HepG2 (cell line): ENCODE results near the gene AKAP9. TPM values are rescaled to one million over a fixed set of nuclear protein-coding genes. Genes with fewer than 3 reads are reported as not detected.
A peak's percentile ranks its signal among the peaks of the same experiment; 100 is the strongest.

Source experiments
- ATF1 ChIP-seq: IDR thresholded peaks from 2 replicates; pipeline ENCODE4 v1.6.1; 2016; ENCODE audit warnings: mild to moderate bottlenecking, control low read depth
- CEBPG ChIP-seq: IDR thresholded peaks from 2 replicates; pipeline ENCODE4 v1.6.1; 2016
- FOXO1 ChIP-seq: sonication (generic); formaldehyde crosslinking; IDR thresholded peaks from 2 replicates; pipeline ENCODE4 v1.4.0; 2020; ENCODE audit warnings: missing genetic modification reagents
- HDAC1 ChIP-seq: sonication (generic); formaldehyde crosslinking; IDR thresholded peaks from 2 replicates; pipeline ENCODE4 v1.5.1; 2020; ENCODE audit warnings: mild to moderate bottlenecking, missing genetic modification reagents
- NR3C1 ChIP-seq: sonication (generic); formaldehyde crosslinking; IDR thresholded peaks from 2 replicates; pipeline ENCODE4 v1.4.0; 2020; ENCODE audit warnings: missing genetic modification reagents
- PAWR ChIP-seq: sonication (generic); formaldehyde crosslinking; IDR thresholded peaks from 2 replicates; pipeline ENCODE4 v1.4.0; 2020; ENCODE audit warnings: missing genetic modification reagents, mild to moderate bottlenecking, borderline replicate concordance
- PTBP1 ChIP-seq: fragments of 200-400 bp; formaldehyde crosslinking; IDR thresholded peaks from 2 replicates; pipeline ENCODE4 v1.6.1; 2018; ENCODE audit warnings: low read length, low read depth; ENCODE audit not compliant: poor library complexity, severe bottlenecking
- SRSF4 ChIP-seq: fragments of 200-400 bp; formaldehyde crosslinking; IDR thresholded peaks from one replicate; pipeline ENCODE4 v1.6.1; 2018; ENCODE audit warnings: mild to moderate bottlenecking, low read depth, low read length, moderate library complexity; ENCODE audit not compliant: poor library complexity, severe bottlenecking
- ZNF790 ChIP-seq: sonication (generic); formaldehyde crosslinking; IDR thresholded peaks from 2 replicates; pipeline ENCODE4 v1.8.0; 2022; ENCODE audit warnings: missing genetic modification reagents, mild to moderate bottlenecking, borderline replicate concordance
- ZSCAN30 ChIP-seq: sonication (generic); formaldehyde crosslinking; IDR thresholded peaks from 2 replicates; pipeline ENCODE4 v1.5.0; 2020; ENCODE audit warnings: mild to moderate bottlenecking, missing genetic modification reagents
- ZZZ3 ChIP-seq: sonication (generic); formaldehyde crosslinking; IDR thresholded peaks from 2 replicates; pipeline ENCODE4 v1.4.0; 2020; ENCODE audit warnings: missing genetic modification reagents, mild to moderate bottlenecking, borderline replicate concordance
- polyA plus RNA-seq, 8 experiments: library from polyadenylated mRNA; depleted of rRNA in 3 of 8; stranded (reverse) in 7 of 8; unstranded in 1 of 8; fragments of >200 nt; fragmentation: Illumina TruSeq in 4 of 8; extraction: Trizol in 4 of 8; gene quantifications; 2 replicates each; pipeline versions ENCODE4 v1.2.1 to v1.2.3, GENCODE V29; 2011 to 2016; ENCODE audit warnings: low read depth in 4 of 8, missing spikeins in 1 of 8, mixed read lengths in 1 of 8; ENCODE audit not compliant: insufficient read depth in 1 of 8
- total RNA-seq, 5 experiments: library from RNA; depleted of rRNA; stranded (reverse); fragments of >200 nt; fragmentation: Illumina TruSeq; extraction: Trizol; gene quantifications; 2 replicates each; pipeline ENCODE4 v1.2.3, GENCODE V29; 2016; ENCODE audit warnings: low read depth in 1 of 5
- TF ChIP-seq, protein P1 (sequence below): sonication (generic); formaldehyde crosslinking; IDR thresholded peaks from 2 replicates; pipeline ENCODE4 v1.5.0; 2020; ENCODE audit warnings: missing genetic modification reagents
- TF ChIP-seq, protein P2 (sequence below), 2 experiments: sonication (generic) in 1 of 2; formaldehyde crosslinking in 1 of 2; IDR thresholded peaks; 2 replicates each; pipeline versions ENCODE4 v1.4.0 to v1.6.1; 2016 to 2020; ENCODE audit warnings: borderline replicate concordance in 1 of 2, low read depth in 1 of 2, mild to moderate bottlenecking in 1 of 2, missing genetic modification reagents in 1 of 2
- TF ChIP-seq, protein P3 (sequence below): sonication (generic); formaldehyde crosslinking; IDR thresholded peaks from 2 replicates; pipeline ENCODE4 v1.4.0; 2020; ENCODE audit warnings: missing genetic modification reagents, low read depth, mild to moderate bottlenecking, borderline replicate concordance
- TF ChIP-seq, protein P4 (sequence below): sonication (generic); formaldehyde crosslinking; IDR thresholded peaks from 2 replicates; pipeline ENCODE4 v1.4.0; 2020; ENCODE audit warnings: missing genetic modification reagents, borderline replicate concordance
- TF ChIP-seq, protein P5 (sequence below): conservative IDR thresholded peaks from 2 replicates; pipeline ENCODE4 v1.6.1; 2018; ENCODE audit warnings: missing genetic modification reagents

Gene AKAP9
- total and polyA plus RNA-seq, 2 of the 13 experiments (the other 11 are each of a cell fraction or from before 2014, with no cell fraction given), result 27.6 to 33.1 TPM

DNA sequence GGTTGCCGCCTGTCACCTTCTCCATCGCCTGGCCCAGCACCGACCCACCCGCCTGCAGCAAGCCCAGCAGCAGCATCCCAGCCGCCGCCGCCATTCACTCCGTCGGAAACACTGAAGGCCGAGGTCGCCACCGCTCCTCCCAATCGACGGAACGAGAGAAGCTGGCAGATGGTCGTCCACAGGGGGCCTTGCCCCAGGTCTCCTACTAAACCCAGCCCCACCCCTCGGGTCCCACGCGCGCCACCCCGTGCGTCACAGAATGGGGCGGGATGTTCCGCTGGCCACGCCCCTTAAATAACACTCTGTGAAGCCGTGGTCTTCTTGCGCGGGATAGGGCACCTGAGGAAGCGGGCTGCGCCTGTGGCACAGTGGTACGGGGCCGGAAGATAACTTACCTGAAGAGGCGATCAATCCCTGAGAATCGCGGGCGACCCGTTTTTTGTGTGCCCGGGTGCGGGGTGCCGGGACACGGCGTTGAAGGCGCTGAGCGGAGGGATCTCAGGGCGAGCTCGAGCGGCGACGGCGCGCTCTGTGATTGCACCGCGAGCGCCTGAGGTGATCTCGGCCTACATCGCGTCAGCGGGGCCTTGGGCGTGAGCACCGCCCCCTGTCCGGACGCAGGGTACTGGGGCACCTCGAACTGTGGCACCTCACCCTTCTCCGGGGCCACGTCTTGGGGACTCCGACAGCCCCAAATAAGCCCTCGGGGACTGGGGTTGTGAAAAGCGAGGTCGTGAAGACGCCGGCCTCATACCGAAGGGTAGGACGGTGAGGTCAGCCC, 193.8 kb downstream of the AKAP9 start, which contains the start of gene CYP51A1 (continued):
- TF ChIP-seq, protein P1, sequence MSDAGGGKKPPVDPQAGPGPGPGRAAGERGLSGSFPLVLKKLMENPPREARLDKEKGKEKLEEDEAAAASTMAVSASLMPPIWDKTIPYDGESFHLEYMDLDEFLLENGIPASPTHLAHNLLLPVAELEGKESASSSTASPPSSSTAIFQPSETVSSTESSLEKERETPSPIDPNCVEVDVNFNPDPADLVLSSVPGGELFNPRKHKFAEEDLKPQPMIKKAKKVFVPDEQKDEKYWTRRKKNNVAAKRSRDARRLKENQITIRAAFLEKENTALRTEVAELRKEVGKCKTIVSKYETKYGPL (CRISPR knock-in tag), result no peak
- TF ChIP-seq, protein P2, sequence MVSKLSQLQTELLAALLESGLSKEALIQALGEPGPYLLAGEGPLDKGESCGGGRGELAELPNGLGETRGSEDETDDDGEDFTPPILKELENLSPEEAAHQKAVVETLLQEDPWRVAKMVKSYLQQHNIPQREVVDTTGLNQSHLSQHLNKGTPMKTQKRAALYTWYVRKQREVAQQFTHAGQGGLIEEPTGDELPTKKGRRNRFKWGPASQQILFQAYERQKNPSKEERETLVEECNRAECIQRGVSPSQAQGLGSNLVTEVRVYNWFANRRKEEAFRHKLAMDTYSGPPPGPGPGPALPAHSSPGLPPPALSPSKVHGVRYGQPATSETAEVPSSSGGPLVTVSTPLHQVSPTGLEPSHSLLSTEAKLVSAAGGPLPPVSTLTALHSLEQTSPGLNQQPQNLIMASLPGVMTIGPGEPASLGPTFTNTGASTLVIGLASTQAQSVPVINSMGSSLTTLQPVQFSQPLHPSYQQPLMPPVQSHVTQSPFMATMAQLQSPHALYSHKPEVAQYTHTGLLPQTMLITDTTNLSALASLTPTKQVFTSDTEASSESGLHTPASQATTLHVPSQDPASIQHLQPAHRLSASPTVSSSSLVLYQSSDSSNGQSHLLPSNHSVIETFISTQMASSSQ (IDR thresholded peaks at IDR 0.05; ENCODE audit: low read depth), result no peak
- TF ChIP-seq, protein P2 (CRISPR knock-in tag; IDR thresholded peaks at IDR 0.05; ENCODE audit: borderline replicate concordance), result peak; percentile 69; the same call in 1 of the 2 replicates
- TF ChIP-seq, protein P3, sequence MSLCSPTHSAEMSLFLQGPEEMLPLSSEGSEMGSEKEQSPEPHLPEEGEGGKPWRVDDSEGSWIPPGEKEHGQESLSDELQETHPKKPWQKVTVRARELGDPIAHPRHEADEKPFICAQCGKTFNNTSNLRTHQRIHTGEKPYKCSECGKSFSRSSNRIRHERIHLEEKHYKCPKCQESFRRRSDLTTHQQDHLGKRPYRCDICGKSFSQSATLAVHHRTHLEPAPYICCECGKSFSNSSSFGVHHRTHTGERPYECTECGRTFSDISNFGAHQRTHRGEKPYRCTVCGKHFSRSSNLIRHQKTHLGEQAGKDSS (CRISPR knock-in tag), result peak; percentile 91
- TF ChIP-seq ZSCAN30 (CRISPR knock-in tag), result peak; percentile 90; the same call in 1 of the 2 replicates
- TF ChIP-seq PAWR, result no peak
- TF ChIP-seq, protein P4, sequence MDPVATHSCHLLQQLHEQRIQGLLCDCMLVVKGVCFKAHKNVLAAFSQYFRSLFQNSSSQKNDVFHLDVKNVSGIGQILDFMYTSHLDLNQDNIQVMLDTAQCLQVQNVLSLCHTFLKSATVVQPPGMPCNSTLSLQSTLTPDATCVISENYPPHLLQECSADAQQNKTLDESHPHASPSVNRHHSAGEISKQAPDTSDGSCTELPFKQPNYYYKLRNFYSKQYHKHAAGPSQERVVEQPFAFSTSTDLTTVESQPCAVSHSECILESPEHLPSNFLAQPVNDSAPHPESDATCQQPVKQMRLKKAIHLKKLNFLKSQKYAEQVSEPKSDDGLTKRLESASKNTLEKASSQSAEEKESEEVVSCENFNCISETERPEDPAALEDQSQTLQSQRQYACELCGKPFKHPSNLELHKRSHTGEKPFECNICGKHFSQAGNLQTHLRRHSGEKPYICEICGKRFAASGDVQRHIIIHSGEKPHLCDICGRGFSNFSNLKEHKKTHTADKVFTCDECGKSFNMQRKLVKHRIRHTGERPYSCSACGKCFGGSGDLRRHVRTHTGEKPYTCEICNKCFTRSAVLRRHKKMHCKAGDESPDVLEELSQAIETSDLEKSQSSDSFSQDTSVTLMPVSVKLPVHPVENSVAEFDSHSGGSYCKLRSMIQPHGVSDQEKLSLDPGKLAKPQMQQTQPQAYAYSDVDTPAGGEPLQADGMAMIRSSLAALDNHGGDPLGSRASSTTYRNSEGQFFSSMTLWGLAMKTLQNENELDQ, result peak; percentile 84; the same call in 1 of the 2 replicates
- TF ChIP-seq PTBP1, result no peak
- TF ChIP-seq HDAC1 (CRISPR knock-in tag), result peak; percentile 55
- TF ChIP-seq ZZZ3 (CRISPR knock-in tag), result peak; percentile 80
- no peak for TF ChIP-seq SRSF4
- no peak for TF ChIP-seq ZNF790 (CRISPR knock-in tag)
- no peak for TF ChIP-seq FOXO1
- peak; percentile 96 for TF ChIP-seq ATF1 (CRISPR knock-in tag)
- TF ChIP-seq CEBPG (CRISPR knock-in tag), result peak; percentile 43; the same call in 1 of the 2 replicates
- TF ChIP-seq NR3C1 (CRISPR knock-in tag), result no peak
- TF ChIP-seq, protein P5, sequence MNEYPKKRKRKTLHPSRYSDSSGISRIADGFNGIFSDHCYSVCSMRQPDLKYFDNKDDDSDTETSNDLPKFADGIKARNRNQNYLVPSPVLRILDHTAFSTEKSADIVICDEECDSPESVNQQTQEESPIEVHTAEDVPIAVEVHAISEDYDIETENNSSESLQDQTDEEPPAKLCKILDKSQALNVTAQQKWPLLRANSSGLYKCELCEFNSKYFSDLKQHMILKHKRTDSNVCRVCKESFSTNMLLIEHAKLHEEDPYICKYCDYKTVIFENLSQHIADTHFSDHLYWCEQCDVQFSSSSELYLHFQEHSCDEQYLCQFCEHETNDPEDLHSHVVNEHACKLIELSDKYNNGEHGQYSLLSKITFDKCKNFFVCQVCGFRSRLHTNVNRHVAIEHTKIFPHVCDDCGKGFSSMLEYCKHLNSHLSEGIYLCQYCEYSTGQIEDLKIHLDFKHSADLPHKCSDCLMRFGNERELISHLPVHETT (CRISPR knock-in tag), result no peak; the same call in 1 of the 2 replicates
